ENCODE measurements around the gene FAM168B. TPM values are rescaled to one million over a fixed set of nuclear protein-coding genes. Genes with fewer than 3 reads are reported as not detected.

Gene FAM168B
- total RNA-seq, 1 experiment from 2014 or later: 119 TPM

DNA sequence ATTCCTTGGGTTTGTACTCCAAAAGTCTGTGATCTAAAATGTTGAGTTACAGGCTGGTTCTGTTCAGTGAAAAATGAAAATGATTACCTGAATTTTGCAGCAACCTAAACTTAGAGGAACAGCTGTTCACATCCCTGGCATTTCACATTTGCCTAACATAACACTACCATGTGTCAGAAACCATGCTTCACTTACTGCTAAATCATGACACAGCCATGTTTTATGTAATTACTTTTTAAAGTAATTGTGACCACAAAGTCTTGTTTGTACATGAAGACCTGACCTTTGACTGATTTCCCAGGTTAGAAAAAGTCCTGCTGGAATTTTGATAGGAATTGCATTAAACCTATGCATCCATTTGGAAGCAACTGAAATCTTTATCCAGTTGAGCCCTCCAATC lies 79.1 kb downstream of the FAM168B start:
- no peaks in the 10 kb centered on the region for H3K36me3 ChIP-seq (ENCODE audit: control insufficient read depth, insufficient read depth, low read length)
- Mint-ChIP-seq H3K27me3 (ENCODE audit: insufficient read depth, unreplicated experiment) (peaks cover 22% of the 10 kb centered on the region), H3K9me3 (ENCODE audit: unreplicated experiment) (no peaks in the 10 kb centered on the region), H3K4me3 (ENCODE audit: unreplicated experiment) (no peak overlapping the region), H3K4me1 (ENCODE audit: low read depth, unreplicated experiment) (no peaks in the 10 kb centered on the region), H3K27ac (ENCODE audit: unreplicated experiment) (no peak overlapping the region), H3K36me3 (ENCODE audit: insufficient read depth, unreplicated experiment) (no peaks in the 10 kb centered on the region)
- H3K4me1 ChIP-seq: no peaks in the 10 kb centered on the region
- ChIA-PET CTCF (no interaction called here), POLR2A (no interaction called here)
- no TSS peak for BruUV-seq (replicated peaks)
- no peak overlapping the region for H3K4me3 ChIP-seq (ENCODE audit: low read depth, low read length)
- DNase-seq: no peak
- H3K9me3 ChIP-seq: no peaks in the 10 kb centered on the region
- TF ChIP-seq CTCF (IDR thresholded peaks at IDR 0.05; ENCODE audit: insufficient read depth in 1 of 2, low read depth in 1 of 2, low read length in 1 of 2, severe bottlenecking in 1 of 2, unreplicated experiment in 1 of 2): no peak
- no peaks in the 10 kb centered on the region; the same call in 1 of the 2 replicates for H3K27me3 ChIP-seq (replicated peaks; ENCODE audit: control insufficient read depth, insufficient read depth, low read length)
- intact Hi-C loops (cut with micrococcal nuclease; ENCODE audit: unreplicated experiment): no loop called here

- Mint-ChIP-seq H3K4me1 (ENCODE audit: low read depth, unreplicated experiment) (no peaks in the 10 kb centered on the region), H3K27ac (ENCODE audit: unreplicated experiment) (no peak overlapping the region), H3K4me3 (ENCODE audit: unreplicated experiment) (no peak overlapping the region), H3K27me3 (ENCODE audit: insufficient read depth, unreplicated experiment) (peaks cover 21% of the 10 kb centered on the region), H3K9me3 (ENCODE audit: unreplicated experiment) (no peaks in the 10 kb centered on the region), H3K36me3 (ENCODE audit: insufficient read depth, unreplicated experiment) (no peaks in the 10 kb centered on the region)
- Histone ChIP-seq H3K4me1 (no peaks in the 10 kb centered on the region), H3K27me3 (replicated peaks; ENCODE audit: control insufficient read depth, insufficient read depth, low read length) (no peaks in the 10 kb centered on the region; the same call in 1 of the 2 replicates), H3K4me3 (ENCODE audit: low read depth, low read length) (no peak overlapping the region), H3K9me3 (no peaks in the 10 kb centered on the region), H3K36me3 (ENCODE audit: control insufficient read depth, insufficient read depth, low read length) (no peaks in the 10 kb centered on the region)
- intact Hi-C loops (cut with micrococcal nuclease; ENCODE audit: unreplicated experiment): no loop called here
- POLR2A ChIA-PET: no interaction called here
- CTCF ChIA-PET: no interaction called here
- no TSS peak for BruUV-seq (replicated peaks)
- no peak for TF ChIP-seq CTCF (IDR thresholded peaks at IDR 0.05; ENCODE audit: insufficient read depth in 1 of 2, low read depth in 1 of 2, low read length in 1 of 2, severe bottlenecking in 1 of 2, unreplicated experiment in 1 of 2)
- DNase-seq: no peak
These were observed 81.8 kb downstream of the FAM168B start for GRCh38 chr2:131011486-131011885.

- ChIA-PET POLR2A (no interaction called here), CTCF (interaction anchor here (0.7 kb wide), 1 partner anchor 88 kb away, joined by 3 read pairs; no protein-coding TSS in a partner anchor)
- intact Hi-C loops (cut with micrococcal nuclease; ENCODE audit: unreplicated experiment): no loop called here
These were observed 82.7 kb downstream of the FAM168B start for GRCh38 chr2:131010566-131010965.

More at GRCh38 chr2:131010566-131010965, 82.7 kb downstream of the FAM168B start:
- H3K36me3 Mint-ChIP-seq (ENCODE audit: insufficient read depth, unreplicated experiment): no peaks in the 10 kb centered on the region
- TF ChIP-seq CTCF (IDR thresholded peaks at IDR 0.05; ENCODE audit: insufficient read depth in 1 of 2, low read depth in 1 of 2, low read length in 1 of 2, severe bottlenecking in 1 of 2, unreplicated experiment in 1 of 2): no peak
- Histone ChIP-seq H3K4me3 (ENCODE audit: low read depth, low read length) (no peak overlapping the region), H3K36me3 (ENCODE audit: control insufficient read depth, insufficient read depth, low read length) (no peaks in the 10 kb centered on the region), H3K4me1 (no peaks in the 10 kb centered on the region), H3K9me3 (no peaks in the 10 kb centered on the region), H3K27me3 (replicated peaks; ENCODE audit: control insufficient read depth, insufficient read depth, low read length) (no peaks in the 10 kb centered on the region; the same call in 1 of the 2 replicates)
- no peaks in the 10 kb centered on the region for H3K9me3 Mint-ChIP-seq (ENCODE audit: unreplicated experiment)
- no peak for DNase-seq
- H3K4me3 Mint-ChIP-seq (ENCODE audit: unreplicated experiment): no peak overlapping the region
- no peaks in the 10 kb centered on the region for H3K4me1 Mint-ChIP-seq (ENCODE audit: low read depth, unreplicated experiment)
- no peak overlapping the region for H3K27ac Mint-ChIP-seq (ENCODE audit: unreplicated experiment)
- H3K27me3 Mint-ChIP-seq (ENCODE audit: insufficient read depth, unreplicated experiment): peaks cover 21% of the 10 kb centered on the region
- no TSS peak for BruUV-seq (replicated peaks)

All from Caco-2 (cell line).